Activated CD4-positive, alpha-beta T cell treated with anti-CD3 and anti-CD28 coated beads for 4 hours (primary cell): ENCODE measurements around the gene CIITA.
"Not testable (repeated sequence)": the region's sequence is repeated elsewhere in the genome, so short reads cannot be mapped to it uniquely, and the experiment has no call there.

Experiments
- DNase-seq, 2 donors: peaks; one replicate each; pipeline ENCODE4 v3.0.0-alpha.2; 2020

Gene CIITA

DNA sequence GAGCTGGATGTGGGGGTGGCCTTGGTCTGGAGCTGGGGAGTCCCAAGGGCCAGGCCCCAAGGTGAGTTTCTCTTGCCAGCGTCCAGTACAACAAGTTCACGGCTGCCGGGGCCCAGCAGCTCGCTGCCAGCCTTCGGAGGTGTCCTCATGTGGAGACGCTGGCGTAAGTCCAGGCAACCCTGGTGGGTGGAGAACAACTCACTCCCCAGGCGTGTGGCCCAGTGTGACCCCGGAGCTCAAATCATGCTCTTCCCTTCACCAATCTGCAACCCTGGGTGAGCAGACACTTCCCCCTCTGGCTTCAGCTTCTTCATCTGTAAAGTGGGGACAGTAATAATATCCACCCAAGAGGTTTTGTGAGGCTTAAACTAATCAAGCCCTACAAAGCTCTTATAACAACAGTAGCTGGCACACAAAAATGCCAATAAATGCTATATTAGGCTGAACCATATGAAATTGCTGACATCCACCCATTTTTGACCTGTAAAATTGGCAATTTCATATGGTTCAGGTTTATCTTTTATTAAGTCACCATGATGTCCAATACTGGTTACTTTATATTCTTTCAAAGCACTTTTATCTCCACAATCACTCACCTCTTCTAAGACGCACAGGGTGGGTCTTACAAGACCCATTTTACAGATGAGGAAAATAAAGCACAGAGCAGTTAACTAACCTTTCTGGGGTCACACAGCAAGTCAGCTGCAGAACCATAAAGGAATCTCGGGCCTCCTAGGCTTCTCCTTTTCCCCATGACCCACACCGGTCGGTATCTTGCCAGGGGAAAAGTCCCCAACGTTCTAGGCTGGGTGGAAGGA, 45.5 kb downstream of the CIITA start:
- DNase-seq: no peak

DNA sequence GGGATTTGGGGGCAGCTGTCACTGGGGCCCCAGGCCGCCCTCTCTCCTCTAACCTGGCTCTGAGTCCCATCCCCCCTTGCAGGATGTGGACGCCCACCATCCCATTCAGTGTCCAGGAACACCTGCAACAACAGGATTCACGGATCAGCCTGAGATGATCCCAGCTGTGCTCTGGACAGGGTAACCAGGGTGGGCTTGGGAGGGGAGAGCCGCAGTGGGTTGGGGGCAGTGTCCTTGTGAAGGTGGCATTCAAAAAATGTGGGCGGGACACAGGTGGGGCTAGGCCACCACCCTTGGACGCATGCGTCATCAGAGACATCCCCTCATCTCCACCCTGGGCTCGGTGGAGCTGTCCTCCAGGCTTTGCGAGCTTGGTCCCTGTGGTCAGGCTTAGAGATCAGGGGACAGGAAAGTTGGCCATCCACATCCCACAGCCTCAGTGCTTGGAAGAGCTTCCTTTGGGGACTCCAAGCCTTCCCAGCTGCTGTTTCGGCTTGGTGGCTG, 46.2 kb downstream of the CIITA start:
- no peak for DNase-seq

GRCh38 chr16:10923650-10924214, 46.7 kb downstream of the CIITA start:
- DNase-seq: no peak

DNA sequence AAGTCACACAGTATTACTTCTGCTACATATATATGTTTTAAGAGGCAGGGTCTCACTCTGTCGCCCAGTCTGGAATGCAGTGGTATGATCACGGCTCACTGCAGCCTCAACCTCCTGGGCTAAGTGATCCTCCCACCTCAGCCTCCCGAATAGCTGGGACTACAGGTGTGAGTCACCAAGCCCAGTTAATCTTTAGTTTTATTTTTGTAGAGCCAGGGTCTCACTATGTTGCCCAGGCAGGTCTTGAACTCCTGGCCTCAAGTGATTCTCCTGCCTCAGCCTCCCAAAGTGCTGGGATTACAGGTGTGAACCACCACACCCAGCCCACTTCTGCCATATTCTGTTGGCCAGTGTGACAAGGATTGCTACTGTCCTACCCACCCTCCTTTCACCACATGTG, 48.3 kb downstream of the CIITA start:
- DNase-seq: not testable (repeated sequence)

GRCh38 chr16:10926094-10926493, 49.1 kb downstream of the CIITA start:
- DNase-seq: no peak

- no peak for DNase-seq
Measured at GRCh38 chr16:10926867-10927266, 49.9 kb downstream of the CIITA start.

DNA sequence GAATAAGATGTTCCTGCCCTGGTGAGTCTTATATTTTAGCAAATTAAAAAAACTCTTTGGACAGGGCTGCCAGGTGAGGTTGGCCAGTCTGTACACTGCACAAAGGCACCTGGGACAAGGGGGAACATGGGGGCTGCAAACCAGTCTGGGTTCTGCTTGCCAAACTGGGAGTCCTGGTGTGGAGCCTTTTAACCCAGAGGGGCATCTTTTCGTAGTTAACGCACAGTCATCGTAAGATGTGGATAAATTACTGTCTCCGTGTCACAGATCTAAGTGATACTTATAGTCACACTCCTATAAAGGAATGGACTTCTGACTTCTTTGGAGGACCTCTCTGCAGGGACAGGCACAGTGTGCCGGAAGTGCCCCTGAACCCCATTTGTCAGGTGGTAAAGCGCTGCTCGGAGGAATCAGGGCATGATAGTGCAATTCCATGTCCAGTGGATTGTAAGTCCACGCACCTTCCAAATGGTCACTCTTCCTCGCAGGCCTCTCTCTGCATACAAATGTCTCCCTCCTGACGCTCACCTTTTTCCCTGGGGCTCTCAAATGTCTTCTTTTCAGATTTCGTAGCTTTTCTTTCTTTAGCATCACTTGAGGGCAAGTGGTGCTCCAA, 50.6 kb downstream of the CIITA start:
- DNase-seq: no peak

DNA sequence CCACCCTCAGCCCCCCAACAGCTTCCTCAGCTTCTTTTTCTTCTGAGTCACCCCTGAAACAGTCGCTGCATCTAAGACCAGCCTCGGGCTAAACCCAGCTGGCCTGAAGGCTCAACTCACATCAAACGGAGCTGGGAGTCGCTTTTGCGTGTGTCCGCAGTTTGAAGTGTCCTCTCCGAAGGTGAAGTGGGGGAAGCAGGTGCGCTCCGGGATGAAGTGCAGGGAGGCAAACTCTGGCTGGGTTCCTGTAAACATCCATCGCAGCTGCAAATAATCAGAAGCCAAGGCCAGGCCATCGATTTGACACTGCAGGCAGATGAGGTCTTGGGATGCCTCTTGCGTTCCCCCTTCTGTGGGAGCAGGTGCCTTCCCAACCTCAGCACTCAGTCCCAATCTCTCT, 52.1 kb downstream of the CIITA start:
- not testable (repeated sequence) for DNase-seq

- no peak for DNase-seq
Measured at GRCh38 chr16:10929853-10930754, 53.1 kb downstream of the CIITA start.

GRCh38 chr16:10930755-10931093, 53.7 kb downstream of the CIITA start:
- DNase-seq: no peak

GRCh38 chr16:10931134-10931533, 54.1 kb downstream of the CIITA start:
- no peak for DNase-seq

GRCh38 chr16:10931977-10932632, 55.1 kb downstream of the CIITA start:
- no peak for DNase-seq

DNA sequence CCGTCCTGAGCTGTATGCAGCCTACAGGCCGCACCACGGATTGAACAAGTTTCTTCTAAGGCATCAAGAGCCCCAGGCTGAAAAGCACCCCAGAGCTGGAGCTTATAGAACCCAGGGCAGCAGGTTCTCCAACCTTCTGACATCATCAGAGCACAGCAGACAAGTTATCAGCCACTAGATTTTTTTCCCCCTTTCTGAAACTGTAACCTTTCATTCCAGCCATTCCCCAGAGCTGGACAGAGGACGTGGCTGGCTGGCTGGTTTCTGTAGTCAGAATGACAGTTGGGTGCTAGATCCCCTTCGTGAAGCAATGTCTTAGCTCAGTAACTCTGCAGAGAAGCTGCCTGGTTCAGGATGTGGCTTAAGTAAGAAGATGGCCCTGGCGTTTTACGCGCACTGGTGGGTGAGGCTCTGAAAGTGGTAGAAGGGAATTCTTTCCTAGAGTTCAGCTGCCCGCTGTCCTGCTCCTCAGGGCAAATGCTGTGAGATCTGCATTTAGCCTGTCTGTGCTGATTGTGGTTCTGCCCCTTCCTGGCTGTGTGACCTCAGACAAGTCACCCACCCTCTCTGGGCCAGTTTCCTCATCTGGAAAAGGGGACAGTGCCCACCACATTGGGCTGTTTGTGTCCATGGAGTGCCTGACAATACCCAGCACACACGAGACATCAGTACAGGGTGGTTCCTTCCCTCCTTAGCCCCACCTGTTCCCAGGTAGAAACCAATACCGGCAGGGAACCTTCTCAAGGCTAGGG, 56.1 kb downstream of the CIITA start:
- no peak for DNase-seq

- no peak for DNase-seq
Measured at GRCh38 chr16:10933865-10934264, 56.9 kb downstream of the CIITA start.

GRCh38 chr16:10934325-10935107, 57.5 kb downstream of the CIITA start:
- no peak for DNase-seq

DNA sequence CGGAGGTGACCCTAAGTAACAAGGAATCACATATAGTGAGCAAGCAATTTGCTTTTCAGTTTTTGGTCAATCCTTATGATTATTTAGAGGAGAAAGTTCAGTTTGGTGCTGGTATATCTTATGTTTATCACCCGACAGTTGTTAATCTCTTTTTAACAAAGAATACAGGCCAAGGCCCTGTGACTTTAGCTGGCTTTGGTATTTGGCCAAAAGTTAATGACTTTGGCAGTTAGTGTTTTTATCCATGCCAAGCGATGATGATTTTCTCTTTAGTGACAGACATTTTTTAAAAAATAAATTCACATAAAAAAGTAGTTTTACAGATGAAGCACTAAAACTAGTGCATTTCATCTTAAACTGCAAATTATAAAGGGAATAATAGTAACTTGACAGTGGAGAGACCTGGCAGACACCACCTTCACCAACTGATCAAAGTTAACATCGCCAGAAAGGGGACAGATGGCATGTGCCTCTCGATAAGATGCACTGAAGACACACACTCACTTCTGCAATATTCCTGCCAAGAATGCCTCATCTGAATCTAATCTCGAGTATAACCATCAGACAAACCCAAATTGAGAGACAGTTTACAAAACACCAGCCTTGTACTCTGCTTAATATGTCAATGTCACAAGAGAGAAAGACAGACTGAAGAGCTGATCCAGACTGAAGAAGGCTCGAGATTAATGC, 58.4 kb downstream of the CIITA start:
- DNase-seq: no peak

- no peak for DNase-seq
Measured at GRCh38 chr16:10936272-10936984, 59.4 kb downstream of the CIITA start.

GRCh38 chr16:10937068-10937859, 60.3 kb downstream of the CIITA start:
- DNase-seq: no peak

- peak; percentile 27 to 34 for DNase-seq
Measured at GRCh38 chr16:10938321-10938720, 61.3 kb downstream of the CIITA start.
